Measurements from ENCODE around the gene MMP17.

Gene MMP17

GRCh38 chr12:131850856-131851559, 22.8 kb downstream of the MMP17 start:
- no peak for DNase-seq

- no peak for DNase-seq
Measured at GRCh38 chr12:131851741-131852550, 23.8 kb downstream of the MMP17 start.

- no peak for DNase-seq
Measured at GRCh38 chr12:131852551-131853299, 24.5 kb downstream of the MMP17 start.

- no peak for DNase-seq
Measured at GRCh38 chr12:131853832-131854797, 25.9 kb downstream of the MMP17 start.

- no peak for DNase-seq
Measured at GRCh38 chr12:131854861-131855476, 26.8 kb downstream of the MMP17 start.

GRCh38 chr12:131855521-131856142, 27.4 kb downstream of the MMP17 start:
- no peak for DNase-seq

- DNase-seq, result no peak
Measured at GRCh38 chr12:131856366-131857097, 28.3 kb downstream of the MMP17 start.

GRCh38 chr12:131857908-131858850, 30.0 kb downstream of the MMP17 start:
- DNase-seq, result no peak

GRCh38 chr12:131860472-131861260, 32.5 kb downstream of the MMP17 start:
- DNase-seq, result peak; percentile 23

- no peak for DNase-seq
Measured at GRCh38 chr12:131861261-131862083, 33.3 kb downstream of the MMP17 start.

- DNase-seq, result no peak
Measured at GRCh38 chr12:131862084-131862441, 33.9 kb downstream of the MMP17 start.

- DNase-seq, result no peak
Measured at GRCh38 chr12:131862600-131862993, 34.4 kb downstream of the MMP17 start.

GRCh38 chr12:131862994-131863710, 35.0 kb downstream of the MMP17 start:
- DNase-seq, result no peak

GRCh38 chr12:131863711-131864396, 35.7 kb downstream of the MMP17 start:
- DNase-seq, result no peak

GRCh38 chr12:131864469-131864868, 36.3 kb downstream of the MMP17 start:
- DNase-seq, result no peak

- DNase-seq, result no peak
Measured at GRCh38 chr12:131865180-131865875, 37.1 kb downstream of the MMP17 start.
